Sigmoid colon (tissue), 7 donors: ENCODE data around the gene TRIM65. TPM values are rescaled to one million over a fixed set of nuclear protein-coding genes. Genes with fewer than 3 reads are reported as not detected.

Source experiments
- DNase-seq: peaks from one replicate; pipeline ENCODE4 v3.0.0-alpha.2; 2019
- H3K27ac ChIP-seq, 4 donors: fragments of 200-600 bp; sonication (generic); one replicate each; pipeline ENCODE4 v1.5.1; 2016 to 2019; ENCODE audit warnings: mild to moderate bottlenecking in 1 of 4
- H3K27me3 ChIP-seq, 3 donors: fragments of 200-600 bp; sonication (generic); one replicate each; pipeline ENCODE4 v1.5.1; 2019; ENCODE audit warnings: mild to moderate bottlenecking in 1 of 3
- H3K36me3 ChIP-seq, 4 donors: fragments of 200-600 bp; sonication (generic); one replicate each; pipeline ENCODE4 v1.5.1; 2016 to 2019
- H3K4me1 ChIP-seq, 4 donors: fragments of 200-600 bp; sonication (generic); one replicate each; pipeline ENCODE4 v1.5.1; 2017 to 2019
- H3K4me3 ChIP-seq, 4 donors: fragments of 200-600 bp; sonication (generic); one replicate each; pipeline ENCODE4 v1.5.1; 2017 to 2019; ENCODE audit warnings: mild to moderate bottlenecking in 2 of 4, moderate library complexity in 1 of 4
- H3K9me3 ChIP-seq, 4 donors: fragments of 200-600 bp in 3 of 4; sonication (generic) in 3 of 4; one replicate each; pipeline versions ENCODE4 v1.5.1 to v1.6.1; 2013 to 2019
- EP300 ChIP-seq, 4 donors: sonication (generic); formaldehyde crosslinking; IDR thresholded peaks; one replicate each; pipeline ENCODE4 v1.6.1; 2017; ENCODE audit warnings: antibody characterized with exemption in 4 of 4
- POLR2A ChIP-seq, 2 donors: fragments of 450-650 bp; IDR thresholded peaks; one replicate each; pipeline ENCODE4 v1.6.1; 2016; ENCODE audit warnings: antibody characterized with exemption in 2 of 2, mild to moderate bottlenecking in 2 of 2, moderate library complexity in 2 of 2
- POLR2AphosphoS5 ChIP-seq, 4 donors: sonication (generic); formaldehyde crosslinking; IDR thresholded peaks; one replicate each; pipeline ENCODE4 v1.6.1; 2017; ENCODE audit warnings: antibody characterized with exemption in 4 of 4
- WGBS, 2 donors: extraction: QIAGEN DNeasy Blood & Tissue Kit; methylation state at CpG; one replicate each; pipeline ENCODE4 v1.1.7; 2013; 5-methylcytosine and 5-hydroxymethylcytosine counted together
- intact Hi-C: fragments of 100-400 bp; cut with DNase I; formaldehyde crosslinking; loops from one replicate; pipeline ENCODE4 v1.15.1; 2023
- polyA plus RNA-seq, 3 donors: library from polyadenylated mRNA; stranded (reverse); fragments of 200-250 nt; gene quantifications; one replicate each; pipeline ENCODE4 v1.2.3, GENCODE V29; 2013
- total RNA-seq, 4 donors: library from RNA; depleted of rRNA; stranded (reverse); fragments of >200 nt; gene quantifications; one replicate each; pipeline ENCODE4 v1.1.0, GENCODE V29; 2016
- TF ChIP-seq, protein P1 (sequence below), 4 experiments: fragments of 450-650 bp in 3 of 4; fragments of 200-600 bp in 1 of 4; IDR thresholded peaks; one replicate each; pipeline ENCODE4 v1.5.1; 2016 to 2019; ENCODE audit warnings: antibody characterized with exemption in 4 of 4, mild to moderate bottlenecking in 3 of 4, moderate library complexity in 2 of 4
- donor health status: healthy with polysubstance abuse.
- donor health status: Bipolar disorder and iron deficiency.
- donor health status: healthy.

The TRIM65 gene
- total and polyA plus RNA-seq, 7 donors, result 7.2 to 27.5 (median 22.4) TPM

DNA sequence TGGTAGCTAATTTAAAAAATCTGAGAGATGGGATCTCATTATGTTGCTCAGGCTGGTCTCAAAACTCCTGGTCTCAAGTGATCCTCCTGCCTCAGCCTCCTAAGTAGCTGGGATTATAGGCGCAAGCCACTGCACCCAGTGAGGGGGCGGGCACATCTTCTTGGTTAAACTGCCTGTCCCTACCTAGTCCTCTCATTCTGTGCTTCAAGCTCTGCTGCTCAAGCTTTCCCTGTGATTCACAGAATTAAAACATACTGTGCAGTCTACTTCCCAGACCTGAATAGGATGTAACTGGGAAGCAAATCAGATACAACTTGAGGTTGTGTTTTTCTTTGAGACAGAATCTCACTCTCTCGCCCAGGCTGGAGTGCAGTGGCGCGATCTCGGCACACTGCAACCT is 5.7 kb upstream of the TRIM65 start:
- Histone ChIP-seq H3K4me1 (peaks cover 0 to 22% (median 16%) of the 10 kb centered on the region in 4 donors), H3K27ac (no peak overlapping the region), H3K36me3 (peaks cover 25 to 51% (median 34%) of the 10 kb centered on the region in 4 donors), H3K9me3 (no peaks in the 10 kb centered on the region), H3K4me3 (no peak overlapping the region), H3K27me3 (no peaks in the 10 kb centered on the region)
- TF ChIP-seq POLR2AphosphoS5 (IDR thresholded peaks at IDR 0.05) (no peak), EP300 (IDR thresholded peaks at IDR 0.05) (no peak)
- TF ChIP-seq, protein P1, sequence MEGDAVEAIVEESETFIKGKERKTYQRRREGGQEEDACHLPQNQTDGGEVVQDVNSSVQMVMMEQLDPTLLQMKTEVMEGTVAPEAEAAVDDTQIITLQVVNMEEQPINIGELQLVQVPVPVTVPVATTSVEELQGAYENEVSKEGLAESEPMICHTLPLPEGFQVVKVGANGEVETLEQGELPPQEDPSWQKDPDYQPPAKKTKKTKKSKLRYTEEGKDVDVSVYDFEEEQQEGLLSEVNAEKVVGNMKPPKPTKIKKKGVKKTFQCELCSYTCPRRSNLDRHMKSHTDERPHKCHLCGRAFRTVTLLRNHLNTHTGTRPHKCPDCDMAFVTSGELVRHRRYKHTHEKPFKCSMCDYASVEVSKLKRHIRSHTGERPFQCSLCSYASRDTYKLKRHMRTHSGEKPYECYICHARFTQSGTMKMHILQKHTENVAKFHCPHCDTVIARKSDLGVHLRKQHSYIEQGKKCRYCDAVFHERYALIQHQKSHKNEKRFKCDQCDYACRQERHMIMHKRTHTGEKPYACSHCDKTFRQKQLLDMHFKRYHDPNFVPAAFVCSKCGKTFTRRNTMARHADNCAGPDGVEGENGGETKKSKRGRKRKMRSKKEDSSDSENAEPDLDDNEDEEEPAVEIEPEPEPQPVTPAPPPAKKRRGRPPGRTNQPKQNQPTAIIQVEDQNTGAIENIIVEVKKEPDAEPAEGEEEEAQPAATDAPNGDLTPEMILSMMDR (IDR thresholded peaks at IDR 0.05), result no peak
- 95 to 97% methylated on average over 6 of the region's 6 CpGs for WGBS, 2 donors
- intact Hi-C loops, result loop anchor here (10.0 kb wide), 1 partner anchor 172 kb away; the partner anchor contains the start of genes GALR2, SRP68 and ZACN
- DNase-seq, result peak; percentile 54

DNA sequence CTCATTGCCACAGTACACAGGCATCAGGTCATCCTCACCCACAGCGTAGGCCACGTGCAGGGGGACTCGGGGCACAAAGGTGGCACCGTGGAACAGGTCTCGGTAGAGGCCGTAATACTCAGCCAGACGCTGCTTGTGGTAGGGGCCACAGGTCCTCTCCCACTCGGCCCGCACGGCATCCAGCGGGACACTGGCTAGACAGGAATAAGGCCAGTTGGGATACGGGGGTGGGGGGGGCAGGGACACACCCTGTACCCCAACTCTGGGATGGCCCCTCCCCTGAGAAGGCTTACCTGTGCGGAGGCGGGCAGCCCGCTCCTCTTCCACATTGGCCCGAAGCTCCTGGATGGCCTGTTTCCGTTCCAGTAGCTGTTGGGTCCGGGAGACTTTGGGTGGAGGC is 5.0 kb upstream of the TRIM65 start:
- Histone ChIP-seq H3K27me3 (no peaks in the 10 kb centered on the region), H3K9me3 (no peaks in the 10 kb centered on the region), H3K4me1 (peaks cover 0 to 28% (median 22%) of the 10 kb centered on the region in 4 donors), H3K36me3 (peaks cover 25 to 51% (median 34%) of the 10 kb centered on the region in 4 donors), H3K27ac (no peak overlapping the region), H3K4me3 (no peak overlapping the region)
- no peak for TF ChIP-seq POLR2A (IDR thresholded peaks at IDR 0.05)
- TF ChIP-seq, protein P1 (IDR thresholded peaks at IDR 0.05), result no peak
- no peak for TF ChIP-seq EP300 (IDR thresholded peaks at IDR 0.05)
- WGBS, 2 donors, result 92 to 94% methylated on average over 18 of the region's 18 CpGs
- DNase-seq, result peak; percentile 62
- intact Hi-C loops, result loop anchor here (10.0 kb wide), 1 partner anchor 173 kb away; the partner anchor contains the start of genes GALR2, SRP68 and ZACN

DNA sequence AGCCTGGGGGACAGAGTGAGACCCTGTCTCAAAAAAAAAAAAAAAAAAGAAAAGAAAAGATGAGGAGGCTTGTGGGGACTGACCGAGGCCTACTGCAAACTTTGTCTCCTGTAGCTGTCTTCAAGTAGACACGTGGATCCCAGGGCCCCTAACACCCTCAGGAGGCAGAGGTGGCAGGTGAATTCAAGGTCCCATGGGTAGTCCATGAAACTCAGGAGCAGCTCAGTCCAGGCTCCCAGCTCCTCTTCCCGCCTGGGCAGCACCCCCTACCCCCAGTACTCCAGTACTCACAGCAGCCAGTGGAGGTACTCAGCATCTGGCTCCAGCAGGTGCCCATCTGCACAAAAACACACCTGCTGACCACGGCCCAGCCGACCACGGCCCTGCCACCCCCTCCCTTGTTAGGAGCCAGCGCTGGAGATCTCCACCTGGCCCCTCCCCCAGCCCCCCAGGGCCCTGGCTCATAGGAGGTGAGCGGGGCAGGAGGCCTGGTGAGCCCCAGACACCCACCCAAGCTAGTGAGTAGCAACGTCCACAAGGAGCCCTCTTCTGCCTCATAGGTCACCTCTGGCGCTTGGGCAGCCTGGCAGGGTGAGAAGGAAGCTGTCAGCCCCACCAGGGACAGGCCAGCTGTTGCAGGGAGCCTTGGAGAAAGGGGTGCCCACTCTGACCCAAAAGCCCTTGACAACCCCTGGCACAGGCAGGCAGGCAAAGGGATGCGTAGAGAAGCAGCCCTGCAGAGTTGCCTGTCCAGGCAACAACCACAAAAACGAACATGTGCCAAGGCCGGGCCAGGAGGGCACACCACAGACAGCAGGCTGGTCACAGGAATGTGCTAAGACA is 4.2 kb upstream of the TRIM65 start:
- intact Hi-C loops, result loop anchor here (10.0 kb wide), 1 partner anchor 174 kb away; the partner anchor contains the start of genes GALR2, SRP68 and ZACN
- WGBS, 2 donors, result 86 to 92% methylated on average over 13 of the region's 13 CpGs
- peak; percentile 55 for DNase-seq
- peaks cover 0 to 30% (median 22%) of the 10 kb centered on the region in 4 donors for H3K4me1 ChIP-seq
- H3K4me3 ChIP-seq, result no peak overlapping the region
- no peaks in the 10 kb centered on the region for H3K27me3 ChIP-seq
- no peaks in the 10 kb centered on the region for H3K9me3 ChIP-seq
- no peak overlapping the region for H3K27ac ChIP-seq
- H3K36me3 ChIP-seq, result peaks cover 25 to 51% (median 34%) of the 10 kb centered on the region in 4 donors
- no peak for TF ChIP-seq POLR2AphosphoS5 (IDR thresholded peaks at IDR 0.05)
- TF ChIP-seq, protein P1 (IDR thresholded peaks at IDR 0.05), result no peak
- no peak for TF ChIP-seq EP300 (IDR thresholded peaks at IDR 0.05)
- TF ChIP-seq POLR2A (IDR thresholded peaks at IDR 0.05), result no peak

DNA sequence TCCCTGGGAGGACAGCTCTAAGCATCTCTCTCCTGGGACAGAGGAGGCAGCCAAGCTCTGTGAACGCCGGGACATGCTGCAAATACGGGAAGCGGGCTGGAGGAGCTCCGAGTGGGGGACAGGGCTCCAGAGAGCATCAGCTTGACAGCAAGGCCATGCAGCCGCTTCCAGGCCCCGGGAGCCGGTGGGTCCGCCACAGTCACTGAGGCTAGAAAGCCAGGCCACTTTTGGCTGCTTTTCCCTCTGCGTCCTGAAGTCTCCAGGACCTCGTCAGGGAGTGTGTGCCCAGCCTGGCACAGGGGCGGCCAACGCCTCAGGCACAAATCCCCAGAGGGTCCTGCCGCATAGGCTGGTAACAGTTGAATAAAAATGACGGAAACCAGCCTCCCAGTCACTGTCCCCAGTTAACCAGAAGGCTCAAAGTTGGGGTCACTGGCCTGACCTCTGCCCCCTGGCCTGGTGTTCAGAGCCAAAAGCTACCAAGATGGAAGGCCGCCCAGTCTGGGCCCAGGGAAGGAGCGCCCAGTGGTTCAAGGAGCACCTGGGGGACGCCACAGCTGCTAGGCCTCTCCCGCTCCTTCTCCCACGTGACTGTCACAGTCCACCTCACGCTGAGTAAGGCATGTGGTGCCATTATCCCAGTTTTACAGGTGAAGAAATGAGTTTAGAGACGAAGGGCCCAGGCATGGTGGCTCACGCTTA is 3.2 kb upstream of the TRIM65 start:
- Histone ChIP-seq H3K4me1 (peaks cover 0 to 34% (median 28%) of the 10 kb centered on the region in 4 donors), H3K9me3 (no peaks in the 10 kb centered on the region), H3K27ac (no peak overlapping the region), H3K36me3 (peaks cover 25 to 51% (median 34%) of the 10 kb centered on the region in 4 donors), H3K4me3 (no peak overlapping the region), H3K27me3 (no peaks in the 10 kb centered on the region)
- 92 to 95% methylated on average over 23 of the region's 23 CpGs for WGBS, 2 donors
- TF ChIP-seq POLR2AphosphoS5 (IDR thresholded peaks at IDR 0.05) (no peak), EP300 (IDR thresholded peaks at IDR 0.05) (no peak), POLR2A (IDR thresholded peaks at IDR 0.05) (no peak)
- TF ChIP-seq, protein P1 (IDR thresholded peaks at IDR 0.05), result no peak
- intact Hi-C loops, result loop anchor here (5.0 to 10.0 kb wide), 2 partner anchors 123 to 175 kb away; partner anchors contain the start of genes GALR2, SRP68 and ZACN
- DNase-seq, result peak; percentile 66
